Mesendoderm (in vitro differentiated cells): ENCODE measurements around the gene GABRR1.

Source experiments
- DNase-seq: peaks from one replicate; pipeline ENCODE4 v3.0.0; 2013
- H2AK5ac ChIP-seq: 2 replicates; pipeline ENCODE4 v1.6.1; 2013; ENCODE audit warnings: low read length, inconsistent platforms
- H2BK120ac ChIP-seq: 2 replicates; pipeline ENCODE4 v1.6.1; 2013; ENCODE audit warnings: low read depth, mild to moderate bottlenecking, low read length, moderate library complexity, mixed read lengths
- H2BK15ac ChIP-seq: replicated peaks from 2 replicates; pipeline ENCODE4 v1.6.1; 2013; ENCODE audit warnings: low read depth, mild to moderate bottlenecking, moderate library complexity
- H2BK5ac ChIP-seq: 2 replicates; pipeline ENCODE4 v1.6.1; 2013; ENCODE audit warnings: low read length, inconsistent platforms
- H3K18ac ChIP-seq: 2 replicates; pipeline ENCODE4 v1.6.1; 2013; ENCODE audit warnings: mild to moderate bottlenecking, low read length, mixed read lengths
- H3K23ac ChIP-seq: one replicate; pipeline ENCODE4 v1.6.1; 2013; ENCODE audit warnings: low read length
- H3K27ac ChIP-seq: 2 replicates; pipeline ENCODE4 v1.5.1; 2013; ENCODE audit warnings: low read depth, mild to moderate bottlenecking, inconsistent platforms, low read length, moderate library complexity
- H3K27me3 ChIP-seq: 2 replicates; pipeline ENCODE4 v1.6.1; 2013; ENCODE audit warnings: low read length, control low read depth, mild to moderate bottlenecking, inconsistent platforms; ENCODE audit not compliant: insufficient read depth, poor library complexity
- H3K36me3 ChIP-seq: 2 replicates; pipeline ENCODE4 v1.6.1; 2013; ENCODE audit warnings: low read length, inconsistent platforms; ENCODE audit not compliant: control insufficient read depth, insufficient read depth
- H3K4ac ChIP-seq: one replicate; pipeline ENCODE4 v1.6.1; 2013; ENCODE audit warnings: low read depth, mild to moderate bottlenecking, low read length, moderate library complexity
- H3K4me1 ChIP-seq: 2 replicates; pipeline ENCODE4 v1.6.1; 2013; ENCODE audit warnings: low read depth, low read length, inconsistent platforms; ENCODE audit not compliant: control insufficient read depth
- H3K4me2 ChIP-seq: 2 replicates; pipeline ENCODE4 v1.6.1; 2013; ENCODE audit warnings: low read length
- H3K4me3 ChIP-seq: 2 replicates; pipeline ENCODE4 v1.5.1; 2013; ENCODE audit warnings: mild to moderate bottlenecking, low read length
- H3K56ac ChIP-seq: one replicate; pipeline ENCODE4 v1.6.1; 2013; ENCODE audit warnings: low read length
- H3K79me1 ChIP-seq: 2 replicates; pipeline ENCODE4 v1.6.1; 2013; ENCODE audit warnings: low read length, inconsistent platforms
- H3K79me2 ChIP-seq: 2 replicates; pipeline ENCODE4 v1.6.1; 2013; ENCODE audit warnings: mild to moderate bottlenecking, low read length; ENCODE audit not compliant: control insufficient read depth, insufficient read depth
- H3K9ac ChIP-seq: 2 replicates; pipeline ENCODE4 v1.6.1; 2013; ENCODE audit warnings: low read length, inconsistent platforms
- H4K5ac ChIP-seq: one replicate; pipeline ENCODE4 v1.6.1; 2013; ENCODE audit warnings: low read length
- H4K8ac ChIP-seq: one replicate; pipeline ENCODE4 v1.6.1; 2013; ENCODE audit warnings: low read depth, mild to moderate bottlenecking, control low read depth, low read length, moderate library complexity
- WGBS: extraction: QIAGEN DNeasy Blood & Tissue Kit; methylation state at CpG from one replicate; pipeline ENCODE4 v1.1.7; 2013; ENCODE audit warnings: low lambda C conversion rate, missing lambda C conversion rate; ENCODE audit not compliant: insufficient coverage; ENCODE audit errors: extremely low coverage; 5-methylcytosine and 5-hydroxymethylcytosine counted together

Gene GABRR1

DNA sequence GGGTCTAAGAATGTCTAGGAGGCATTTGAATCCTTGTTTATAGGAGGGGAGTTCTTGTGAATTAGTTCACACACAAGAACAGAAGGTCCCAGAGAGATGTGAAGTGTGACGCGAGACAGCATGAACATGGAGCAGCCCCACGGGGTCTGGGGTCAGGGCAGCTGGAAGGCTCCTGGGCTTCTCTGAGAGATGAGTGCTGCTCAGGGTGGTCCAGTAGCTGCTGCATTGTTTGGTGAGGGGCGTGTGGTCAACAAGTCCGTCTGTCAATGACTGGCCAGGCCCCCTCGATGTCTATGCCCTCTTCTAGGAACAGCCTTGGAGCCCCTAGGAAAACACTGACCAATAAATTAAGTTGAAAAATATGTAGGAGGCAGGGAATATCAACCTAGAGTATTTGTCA, 40.2 kb upstream of the GABRR1 start:
- H3K56ac ChIP-seq: no peak overlapping the region
- H3K9ac ChIP-seq: no peak overlapping the region
- no CpG with 5 or more reads among the region's 6 CpGs for WGBS
- no peak overlapping the region for H3K4ac ChIP-seq
- H2BK120ac ChIP-seq: no peak overlapping the region
- H3K79me1 ChIP-seq: no peaks in the 10 kb centered on the region
- no peak overlapping the region for H3K27ac ChIP-seq
- no peak overlapping the region for H4K5ac ChIP-seq
- no peak overlapping the region for H2AK5ac ChIP-seq
- no peak overlapping the region for H3K18ac ChIP-seq
- DNase-seq: no peak
- no peaks in the 10 kb centered on the region for H3K4me1 ChIP-seq
- no peaks in the 10 kb centered on the region for H3K36me3 ChIP-seq
- no peak overlapping the region for H3K23ac ChIP-seq
- no peak overlapping the region for H2BK5ac ChIP-seq
- H3K4me2 ChIP-seq: no peak overlapping the region
- no peaks in the 10 kb centered on the region for H3K27me3 ChIP-seq
- H3K4me3 ChIP-seq: no peak overlapping the region
- H4K8ac ChIP-seq: no peak overlapping the region
- H3K79me2 ChIP-seq: no peaks in the 10 kb centered on the region
- H2BK15ac ChIP-seq: no peak overlapping the region

DNA sequence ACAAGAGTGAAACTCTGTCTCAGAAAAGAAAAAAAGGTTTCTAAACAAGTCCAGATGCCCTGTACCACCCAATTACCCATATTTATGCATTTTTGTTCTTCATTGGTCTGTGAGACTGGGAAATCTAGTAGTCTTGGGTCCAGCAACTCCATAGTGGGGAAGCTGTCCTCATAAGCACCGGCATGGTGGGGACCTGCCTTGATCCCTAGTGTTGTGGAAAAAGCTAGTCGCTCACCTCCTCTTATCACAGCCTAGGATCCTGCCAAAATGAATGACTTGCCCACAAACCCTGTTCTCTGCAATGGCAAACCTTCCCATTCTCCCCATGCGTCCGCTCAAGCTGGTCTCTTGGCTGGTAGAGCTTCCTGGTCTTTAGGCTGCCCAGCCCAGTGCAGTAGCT, 38.3 kb upstream of the GABRR1 start:
- no CpG with 5 or more reads among the region's 4 CpGs for WGBS
- no peak for DNase-seq
- no peak overlapping the region for H3K4ac ChIP-seq

GRCh38 chr6:89254569-89254968, 37.4 kb upstream of the GABRR1 start:
- Histone ChIP-seq H3K4ac (no peak overlapping the region), H3K4me3 (no peak overlapping the region), H4K5ac (no peak overlapping the region), H3K79me1 (no peaks in the 10 kb centered on the region), H2BK15ac (no peak overlapping the region), H3K23ac (no peak overlapping the region), H3K56ac (no peak overlapping the region), H3K27me3 (no peaks in the 10 kb centered on the region), H2BK5ac (no peak overlapping the region), H3K79me2 (no peaks in the 10 kb centered on the region), H3K18ac (no peak overlapping the region), H3K9ac (no peak overlapping the region), H3K36me3 (no peaks in the 10 kb centered on the region), H2BK120ac (no peak overlapping the region), H4K8ac (no peak overlapping the region), H3K27ac (no peak overlapping the region), H2AK5ac (no peak overlapping the region), H3K4me1 (no peaks in the 10 kb centered on the region), H3K4me2 (no peak overlapping the region)
- DNase-seq: no peak

More for the DNA sequence above, 38.3 kb upstream of the GABRR1 start:
- no peaks in the 10 kb centered on the region for H3K27me3 ChIP-seq
- no peak overlapping the region for H3K56ac ChIP-seq
- H3K4me3 ChIP-seq: no peak overlapping the region
- no peak overlapping the region for H3K18ac ChIP-seq
- H3K36me3 ChIP-seq: no peaks in the 10 kb centered on the region
- no peak overlapping the region for H3K27ac ChIP-seq
- no peaks in the 10 kb centered on the region for H3K4me1 ChIP-seq
- H2AK5ac ChIP-seq: no peak overlapping the region
- no peaks in the 10 kb centered on the region for H3K79me2 ChIP-seq
- H2BK5ac ChIP-seq: no peak overlapping the region
- no peak overlapping the region for H3K23ac ChIP-seq
- no peak overlapping the region for H2BK15ac ChIP-seq
- H3K79me1 ChIP-seq: no peaks in the 10 kb centered on the region
- no peak overlapping the region for H4K5ac ChIP-seq
- no peak overlapping the region for H2BK120ac ChIP-seq
- no peak overlapping the region for H3K4me2 ChIP-seq
- no peak overlapping the region for H3K9ac ChIP-seq
- no peak overlapping the region for H4K8ac ChIP-seq

DNA sequence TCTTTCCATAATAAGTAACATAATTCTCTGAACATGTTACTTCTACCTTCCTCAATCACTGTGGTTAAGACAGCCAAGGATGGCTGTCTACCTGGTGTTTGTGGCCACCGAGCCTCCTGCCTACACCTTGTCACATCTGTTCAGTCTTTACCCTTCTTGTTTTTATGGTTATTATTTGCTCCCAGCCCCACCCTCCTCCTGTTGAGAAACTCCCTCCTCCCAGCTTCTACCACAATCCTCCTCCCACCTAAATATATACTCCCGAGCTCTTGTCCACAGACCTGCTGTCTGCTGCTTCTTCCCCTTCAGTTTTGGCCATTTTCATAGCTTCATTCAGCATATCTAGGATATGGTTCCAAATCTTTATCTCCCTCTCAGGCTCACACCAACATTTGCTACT, 35.7 kb upstream of the GABRR1 start:
- H3K23ac ChIP-seq: no peak overlapping the region
- no peak for DNase-seq
- H3K4me2 ChIP-seq: no peak overlapping the region
- no peak overlapping the region for H2AK5ac ChIP-seq
- no peak overlapping the region for H2BK15ac ChIP-seq
- no peak overlapping the region for H4K8ac ChIP-seq
- no peak overlapping the region for H3K27ac ChIP-seq
- no peaks in the 10 kb centered on the region for H3K79me2 ChIP-seq
- H4K5ac ChIP-seq: no peak overlapping the region
- no peaks in the 10 kb centered on the region for H3K36me3 ChIP-seq
- H3K4ac ChIP-seq: no peak overlapping the region
- no peaks in the 10 kb centered on the region for H3K79me1 ChIP-seq
- no CpG with 5 or more reads among the region's 2 CpGs for WGBS
- H3K4me1 ChIP-seq: no peaks in the 10 kb centered on the region
- H3K4me3 ChIP-seq: no peak overlapping the region
- no peak overlapping the region for H3K56ac ChIP-seq
- no peaks in the 10 kb centered on the region for H3K27me3 ChIP-seq
- no peak overlapping the region for H2BK120ac ChIP-seq
- no peak overlapping the region for H3K18ac ChIP-seq
- H2BK5ac ChIP-seq: no peak overlapping the region
- H3K9ac ChIP-seq: no peak overlapping the region

DNA sequence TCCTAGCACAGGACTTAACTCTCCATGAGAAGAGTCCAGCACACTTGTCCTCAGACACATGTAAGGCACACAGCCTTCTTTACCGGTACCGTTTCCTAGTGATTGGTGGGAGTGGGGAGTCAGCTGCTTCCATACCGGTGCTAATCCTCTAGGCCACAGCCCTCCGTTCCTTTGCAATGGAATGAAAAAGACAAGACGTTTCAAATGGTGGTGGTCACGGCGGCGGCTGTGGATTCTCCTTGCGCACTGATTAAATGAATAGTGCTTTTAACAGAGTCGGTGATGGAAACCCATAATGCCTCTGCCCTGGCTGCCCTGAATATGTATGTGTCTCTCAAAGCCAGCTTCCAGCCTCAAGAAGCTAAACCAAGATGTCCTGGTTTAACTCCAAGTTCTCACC, 34.8 kb upstream of the GABRR1 start:
- Histone ChIP-seq H3K23ac (no peak overlapping the region), H3K56ac (no peak overlapping the region), H2BK5ac (no peak overlapping the region), H4K5ac (no peak overlapping the region), H3K4ac (no peak overlapping the region), H3K36me3 (no peaks in the 10 kb centered on the region), H3K27ac (no peak overlapping the region), H3K9ac (no peak overlapping the region), H3K4me1 (no peaks in the 10 kb centered on the region), H3K27me3 (no peaks in the 10 kb centered on the region), H3K79me2 (no peaks in the 10 kb centered on the region), H3K18ac (no peak overlapping the region), H2BK120ac (no peak overlapping the region), H2AK5ac (no peak overlapping the region), H3K4me3 (no peak overlapping the region), H3K79me1 (no peaks in the 10 kb centered on the region), H3K4me2 (no peak overlapping the region), H4K8ac (no peak overlapping the region), H2BK15ac (no peak overlapping the region)
- no CpG with 5 or more reads among the region's 10 CpGs for WGBS
- no peak for DNase-seq

- no peak overlapping the region for H3K18ac ChIP-seq
- no peak overlapping the region for H2BK120ac ChIP-seq
- no peak overlapping the region for H3K4ac ChIP-seq
- no peaks in the 10 kb centered on the region for H3K4me1 ChIP-seq
- no peak overlapping the region for H2BK15ac ChIP-seq
- no peak overlapping the region for H3K27ac ChIP-seq
- no peak overlapping the region for H4K8ac ChIP-seq
- H2BK5ac ChIP-seq: no peak overlapping the region
- no peak overlapping the region for H3K9ac ChIP-seq
- H3K23ac ChIP-seq: no peak overlapping the region
- WGBS: no CpG with 5 or more reads among the region's 2 CpGs
- DNase-seq: no peak
- H3K36me3 ChIP-seq: no peaks in the 10 kb centered on the region
- no peak overlapping the region for H2AK5ac ChIP-seq
- no peaks in the 10 kb centered on the region for H3K79me2 ChIP-seq
- no peaks in the 10 kb centered on the region for H3K27me3 ChIP-seq
- H3K4me3 ChIP-seq: no peak overlapping the region
- no peak overlapping the region for H4K5ac ChIP-seq
- no peaks in the 10 kb centered on the region for H3K79me1 ChIP-seq
- no peak overlapping the region for H3K4me2 ChIP-seq
- H3K56ac ChIP-seq: no peak overlapping the region
These were observed 34.0 kb upstream of the GABRR1 start for GRCh38 chr6:89251170-89251569.
